HG03432 (cell line): ENCODE results near the gene DDX55.

Experiments
- ATAC-seq: cut with Tn5 transposase; IDR thresholded peaks from one replicate; pipeline ENCODE4 v1.9.1; 2021; ENCODE audit warnings: mild to moderate bottlenecking, moderate library complexity; ENCODE audit not compliant: unreplicated experiment

Gene DDX55

DNA sequence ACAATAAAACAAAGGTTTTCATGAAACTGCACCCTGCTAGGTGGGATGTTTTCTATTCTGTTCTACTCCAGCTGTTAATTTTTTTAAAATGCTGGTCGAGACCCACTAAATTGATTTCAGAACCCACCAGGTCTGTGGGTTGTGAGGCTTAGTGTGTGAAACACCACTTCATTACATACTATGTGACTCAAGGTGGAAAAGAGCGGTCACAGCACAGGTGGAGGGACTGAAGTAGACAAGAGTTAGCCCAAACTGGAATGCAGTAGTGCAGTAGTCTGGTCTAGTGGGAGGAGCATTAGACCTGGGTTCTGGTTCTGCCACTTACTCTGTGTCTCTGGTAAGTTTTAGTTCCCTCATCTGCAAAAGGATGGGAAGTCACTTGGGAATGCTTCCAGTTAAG lies 12.2 kb downstream of the DDX55 start:
- no peak for ATAC-seq

DNA sequence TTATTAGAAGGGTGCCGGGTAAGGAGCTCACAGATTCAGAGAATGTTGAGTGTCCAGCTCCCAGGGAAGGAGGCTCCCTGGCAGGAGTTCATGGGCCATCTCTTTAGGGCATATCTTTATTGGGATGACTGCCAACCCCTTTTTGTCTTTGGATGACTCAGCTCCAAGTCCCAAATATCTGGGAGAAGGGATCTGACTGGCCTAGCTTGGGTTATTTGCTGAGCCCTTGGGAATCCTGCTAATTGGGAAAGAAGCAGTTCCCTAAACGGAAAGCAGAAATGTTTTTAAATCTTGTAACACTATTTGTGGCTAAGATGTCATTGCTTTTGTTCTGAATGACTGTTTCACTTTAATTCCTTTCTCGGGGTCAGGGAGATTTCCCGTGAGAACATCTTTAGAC lies 12.6 kb downstream of the DDX55 start:
- ATAC-seq, result no peak

DNA sequence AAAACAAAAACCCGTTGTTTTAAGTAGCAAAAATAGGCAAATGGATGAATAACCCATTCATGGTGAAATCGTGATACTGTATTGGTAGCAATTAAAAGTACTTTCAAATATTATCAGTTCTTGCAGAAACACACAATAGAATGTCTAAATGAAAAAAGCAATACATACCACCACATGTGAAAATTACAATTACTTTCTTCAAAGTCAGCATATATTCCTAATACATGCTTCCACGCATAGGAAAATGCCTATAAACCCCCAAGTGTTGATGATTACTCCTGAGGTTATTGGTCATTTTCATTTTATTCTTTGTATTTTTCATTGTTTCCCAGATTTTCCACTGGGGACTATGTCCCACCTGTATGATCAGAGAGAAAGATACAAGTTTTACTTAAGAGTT lies 15.2 kb downstream of the DDX55 start:
- no peak for ATAC-seq

DNA sequence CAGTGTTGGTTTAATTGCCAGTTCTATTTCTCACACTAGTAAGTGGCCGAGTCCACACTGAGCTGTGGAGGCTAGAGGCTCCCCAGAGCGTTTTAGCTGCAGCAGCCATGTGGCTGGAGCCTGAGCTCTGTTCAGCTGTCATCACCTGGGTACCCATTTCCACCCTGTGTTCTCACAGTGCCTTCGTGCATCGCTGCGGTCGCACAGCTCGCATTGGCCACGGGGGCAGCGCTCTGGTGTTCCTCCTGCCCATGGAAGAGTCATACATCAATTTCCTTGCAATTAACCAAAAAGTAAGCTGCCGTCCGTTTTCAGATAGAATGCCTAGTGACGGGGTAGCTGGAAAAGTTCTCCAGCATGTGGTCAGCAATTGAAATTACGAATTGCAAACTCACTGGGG lies 15.7 kb downstream of the DDX55 start:
- ATAC-seq, result no peak

DNA sequence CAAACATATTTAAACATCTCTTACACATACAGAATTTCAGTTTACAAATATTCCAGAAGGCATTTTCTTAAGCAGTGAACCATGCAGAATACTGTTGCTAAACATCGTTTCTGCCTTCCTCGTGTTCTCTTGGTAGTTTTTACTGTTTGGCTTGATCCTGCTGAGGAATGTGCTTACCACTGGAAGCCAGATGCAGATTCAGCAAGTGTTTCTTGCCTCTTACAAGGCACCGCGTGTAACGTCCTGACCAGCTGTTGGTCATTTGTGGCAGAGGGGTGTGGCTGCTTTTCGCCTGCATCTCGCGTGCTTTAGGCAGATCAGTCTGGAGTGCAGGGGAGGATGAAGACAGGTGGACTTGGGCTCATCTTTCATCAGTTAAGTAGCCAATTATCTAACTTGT lies 19.2 kb downstream of the DDX55 start:
- no peak for ATAC-seq

DNA sequence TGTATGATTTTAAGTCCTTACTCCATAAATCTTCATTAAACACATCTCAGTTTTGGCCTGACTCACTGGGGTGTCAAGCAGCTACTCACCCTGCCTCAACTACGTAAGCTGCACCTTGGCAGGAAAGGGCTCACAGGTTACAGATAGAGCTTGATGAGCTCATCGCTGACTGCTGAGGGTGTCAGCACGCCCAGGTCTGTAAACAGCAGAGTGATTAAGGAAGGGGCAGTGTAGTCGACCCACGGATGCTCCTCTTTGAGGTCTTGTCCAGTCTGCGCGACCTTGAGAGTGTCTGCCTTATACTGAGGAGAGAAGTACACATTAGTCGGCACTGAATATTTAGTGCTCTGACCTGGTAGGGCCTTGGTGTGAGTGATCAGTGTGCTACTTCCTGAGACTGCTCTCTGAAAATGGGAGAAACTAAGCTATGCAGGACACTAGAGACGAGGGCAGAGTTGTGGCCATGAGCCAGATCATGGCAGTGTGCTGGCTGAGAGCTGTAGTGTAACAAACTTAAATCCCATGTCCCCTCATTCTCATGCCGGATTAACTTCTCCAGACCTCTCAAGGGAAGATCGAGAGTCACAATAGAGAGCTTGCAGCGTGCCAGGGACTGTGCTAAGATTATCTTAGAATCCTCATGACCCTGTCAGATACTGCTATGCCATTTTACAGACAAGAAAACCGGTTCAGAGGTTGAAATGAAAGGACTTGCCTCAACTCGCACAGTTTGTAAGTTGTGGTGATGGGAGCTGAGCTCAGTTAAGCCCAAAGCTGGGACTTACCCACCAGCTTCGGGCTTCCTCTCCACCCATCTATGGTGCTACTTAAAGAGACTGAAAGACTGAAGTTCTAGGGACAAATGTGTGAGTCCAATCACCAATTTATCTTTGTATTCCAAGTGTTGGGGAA lies 20.0 kb downstream of the DDX55 start:
- no peak for ATAC-seq

DNA sequence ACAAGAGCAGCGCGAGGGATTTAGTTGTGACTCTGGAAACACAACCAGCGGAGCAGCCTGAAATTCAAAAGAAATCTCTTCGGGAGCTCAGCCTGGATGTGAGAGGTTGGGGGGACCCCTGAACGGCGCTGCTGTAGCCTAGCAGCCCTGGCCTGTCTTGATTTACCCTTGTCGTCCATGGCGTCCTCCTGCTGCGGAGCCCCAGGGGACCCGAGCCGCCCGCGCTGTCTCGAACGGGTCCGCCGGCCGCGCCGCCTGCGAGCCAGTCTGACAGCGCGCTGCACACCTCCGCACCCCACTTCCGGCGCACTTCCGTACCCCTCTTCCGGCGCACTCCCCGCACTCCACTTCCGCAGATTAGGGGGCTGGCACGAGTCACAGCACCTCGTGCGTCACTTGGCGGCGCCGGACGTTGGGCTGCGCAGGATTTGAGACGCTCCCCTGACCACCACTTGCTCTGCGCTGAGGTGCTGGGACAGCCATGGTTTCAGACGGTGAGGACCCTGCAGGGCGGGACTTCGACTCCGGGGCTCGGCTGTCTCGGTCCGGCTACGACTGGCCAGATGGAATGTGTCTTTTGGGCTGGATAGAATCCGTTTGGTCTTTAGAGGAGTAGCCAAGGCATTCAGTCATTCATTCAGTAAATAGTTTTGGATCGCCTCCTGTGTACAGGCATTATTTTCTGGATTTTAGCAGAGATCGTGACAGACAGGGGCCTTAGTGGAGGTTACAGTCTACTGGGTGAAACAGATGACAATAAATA lies 31.7 kb downstream of the DDX55 start, which contains the start of the genes EIF2B1 and GTF2H3:
TSS of gene EIF2B1 (minus strand) at position 308 of the 763 bp plus-strand sequence. CDS start at position 179, 129 bp downstream.
TSS of gene GTF2H3 (plus strand) at position 451 of the 763 bp plus-strand sequence. CDS start at position 482, 31 bp downstream.
- ATAC-seq, result peak; percentile 96

DNA sequence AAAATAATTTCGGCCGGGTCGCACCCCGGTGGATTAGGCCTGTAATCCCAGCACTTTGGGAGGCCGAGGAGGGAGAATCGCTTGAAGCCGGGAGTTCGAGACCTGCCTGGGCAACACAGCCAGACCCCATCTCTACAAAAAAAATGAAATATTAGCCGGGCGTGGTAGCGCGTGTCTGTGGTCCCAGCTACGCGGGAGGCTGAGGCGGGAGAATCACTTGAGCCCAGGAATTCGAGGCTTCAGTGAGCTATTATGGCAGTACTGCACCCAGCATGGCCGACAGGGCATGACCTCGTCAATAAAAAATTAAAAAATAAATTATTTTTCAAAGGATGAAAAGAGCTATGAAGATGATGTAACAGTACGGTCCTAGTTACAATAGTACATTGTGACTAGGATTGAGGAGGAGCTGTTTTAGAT lies 32.3 kb downstream of the DDX55 start:
- no peak for ATAC-seq

DNA sequence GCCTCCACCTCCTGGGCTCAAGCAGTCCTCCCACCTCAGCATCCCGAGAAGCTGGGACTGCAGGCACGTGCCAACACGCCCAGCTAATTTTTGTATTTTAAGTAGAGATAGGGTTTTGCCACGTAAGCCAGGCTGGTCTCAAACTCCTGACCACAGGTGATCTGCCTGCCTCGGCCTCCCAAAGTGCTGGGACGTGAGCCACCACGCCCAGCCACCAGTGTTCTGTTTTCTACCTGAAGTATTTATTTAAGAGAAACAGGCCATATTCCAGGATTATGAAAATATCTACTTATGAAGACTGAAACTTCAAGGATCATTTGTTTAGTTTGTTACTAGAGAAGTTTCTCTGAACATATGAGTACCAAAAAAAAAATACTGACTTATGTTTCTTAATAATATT lies 42.0 kb downstream of the DDX55 start:
- no peak for ATAC-seq

DNA sequence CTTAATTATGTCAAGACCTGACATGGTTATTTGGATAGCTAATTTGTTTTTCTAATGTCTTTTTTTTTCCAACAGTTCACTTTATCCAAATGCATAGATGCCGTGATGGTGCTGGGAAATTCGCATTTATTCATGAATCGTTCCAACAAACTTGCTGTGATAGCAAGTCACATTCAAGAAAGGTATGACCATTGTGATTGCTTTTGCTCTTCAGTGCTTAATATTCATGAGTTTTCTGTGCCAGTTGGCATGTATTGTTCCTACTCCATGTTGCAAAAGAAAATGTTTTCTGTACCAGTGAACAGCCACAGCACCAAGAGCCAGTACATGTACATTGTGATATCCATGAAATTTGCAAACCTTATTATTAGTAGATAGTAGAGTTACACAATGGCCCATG lies 43.5 kb downstream of the DDX55 start:
- no peak for ATAC-seq

DNA sequence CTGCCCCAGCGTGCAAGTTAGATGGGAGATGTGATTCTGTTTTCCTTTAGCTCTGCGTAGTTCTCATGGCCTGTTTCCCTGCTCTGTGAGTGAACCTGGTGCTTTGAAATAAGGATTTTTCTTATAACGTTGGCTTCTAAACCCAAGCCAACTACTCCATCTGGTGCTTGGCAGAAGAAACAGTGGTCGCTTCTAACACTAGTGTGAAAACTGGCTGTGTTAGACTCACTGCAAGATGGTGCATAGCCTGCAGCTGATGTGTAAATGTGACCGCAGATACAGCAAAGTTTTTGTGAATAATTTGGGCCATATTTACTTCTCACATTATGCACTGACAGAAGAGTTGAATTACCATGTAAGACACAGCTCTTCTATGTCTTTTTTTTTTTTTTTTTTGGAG lies 44.0 kb downstream of the DDX55 start:
- ATAC-seq, result no peak

DNA sequence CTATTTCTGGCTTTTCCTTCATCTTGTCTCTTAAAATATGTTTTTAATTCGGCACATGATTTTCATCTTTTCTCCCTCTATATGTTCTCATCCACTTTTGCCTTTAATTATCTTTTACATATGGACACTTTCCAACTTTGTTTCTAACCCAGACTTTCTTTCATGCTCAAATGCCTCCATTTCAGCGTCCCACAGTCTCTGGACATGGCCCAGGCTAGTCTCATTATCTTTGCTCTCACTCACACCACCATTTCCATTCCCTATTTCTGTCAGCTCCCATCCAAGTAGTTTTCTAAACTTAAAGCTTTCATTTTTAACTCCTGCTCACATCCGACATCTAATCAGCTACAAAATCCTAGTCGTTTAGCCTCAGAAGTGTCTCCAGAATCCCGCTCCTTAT lies 46.5 kb downstream of the DDX55 start:
- ATAC-seq, result no peak

DNA sequence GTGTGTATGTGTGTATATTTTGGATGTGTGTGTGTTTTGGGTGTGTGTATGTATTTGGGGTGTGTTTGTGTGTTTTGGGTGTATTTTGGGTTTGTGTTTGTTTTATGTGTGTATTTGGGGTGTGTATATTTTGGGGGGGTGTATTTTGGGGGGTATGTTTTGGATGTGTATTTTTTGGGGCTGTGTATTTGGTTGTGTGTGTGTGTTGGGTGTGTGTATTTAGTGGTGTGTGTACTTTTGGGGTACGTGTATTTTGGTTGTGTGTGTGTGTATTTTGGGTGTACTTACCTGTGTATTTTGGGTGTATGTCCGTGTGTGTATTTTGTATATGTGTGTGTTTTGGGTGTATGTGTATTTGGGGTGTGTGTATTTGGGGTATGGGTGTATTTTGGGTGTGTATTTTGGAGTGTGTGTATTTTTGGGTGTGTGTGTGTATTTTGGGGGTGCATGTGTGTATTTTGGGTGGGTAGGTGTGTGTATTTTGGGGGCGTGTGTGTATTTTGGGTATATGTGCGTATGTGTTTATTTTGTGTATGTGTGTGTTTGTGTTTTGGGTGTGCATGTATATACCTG lies 52.3 kb downstream of the DDX55 start:
- ATAC-seq, result no peak

DNA sequence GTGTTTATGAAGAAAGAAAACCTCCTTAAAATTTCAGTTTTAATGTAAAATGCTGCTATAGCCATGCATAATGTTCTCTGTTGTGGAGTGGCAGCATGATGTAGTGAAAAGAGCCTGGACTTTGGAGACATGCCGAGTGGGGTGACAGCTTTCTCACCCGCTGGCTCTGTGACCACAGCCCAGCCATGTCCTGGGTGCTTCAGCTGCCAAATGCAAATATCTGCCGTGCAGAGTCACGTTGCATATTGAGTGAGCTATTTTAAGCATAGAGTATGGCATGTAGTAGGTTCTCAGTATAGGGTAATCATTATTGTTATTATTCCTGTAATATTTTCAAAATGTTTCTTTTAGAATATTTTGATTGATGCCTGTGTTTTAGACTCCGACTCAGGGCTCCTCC lies 53.5 kb downstream of the DDX55 start:
- ATAC-seq, result peak; percentile 89

DNA sequence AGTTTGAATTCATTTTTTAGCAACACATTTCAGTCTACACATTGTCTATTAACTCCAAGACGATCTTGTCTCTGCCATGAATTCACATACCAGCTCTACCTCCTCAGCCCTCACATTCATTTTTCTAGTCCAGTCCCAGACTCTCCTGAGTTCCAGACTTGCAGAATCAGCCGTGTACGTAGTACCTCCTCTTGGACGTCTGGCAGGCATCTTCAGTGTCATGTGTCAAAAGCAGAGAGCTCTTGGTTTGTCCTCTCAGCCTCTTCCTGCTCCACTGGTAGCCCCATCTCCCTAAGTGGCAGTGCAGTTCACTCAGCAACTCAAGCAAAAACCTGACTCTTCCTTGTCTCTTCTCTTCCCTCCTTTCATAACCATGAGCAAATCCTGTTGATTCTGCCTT lies 54.5 kb downstream of the DDX55 start:
- ATAC-seq, result no peak

DNA sequence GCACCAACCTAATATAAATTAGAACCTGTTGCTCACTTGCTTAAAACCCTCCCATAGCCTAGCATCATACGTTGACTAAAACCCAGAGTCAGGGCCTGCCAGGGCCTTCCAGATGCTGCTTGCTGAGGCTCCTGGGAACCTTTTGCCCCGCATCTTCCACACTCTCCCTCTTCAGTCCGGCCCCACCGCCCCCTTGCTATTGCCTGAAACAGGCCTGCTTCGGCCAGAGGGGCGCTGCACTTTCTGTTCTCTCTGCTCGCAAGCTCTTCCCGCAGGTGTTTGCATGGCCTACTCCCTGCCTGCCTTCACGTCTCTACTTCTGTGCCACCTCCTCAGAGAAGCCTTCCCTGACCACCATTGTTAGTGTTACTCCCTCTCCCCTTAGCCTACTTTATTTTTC lies 55.3 kb downstream of the DDX55 start:
- no peak for ATAC-seq

DNA sequence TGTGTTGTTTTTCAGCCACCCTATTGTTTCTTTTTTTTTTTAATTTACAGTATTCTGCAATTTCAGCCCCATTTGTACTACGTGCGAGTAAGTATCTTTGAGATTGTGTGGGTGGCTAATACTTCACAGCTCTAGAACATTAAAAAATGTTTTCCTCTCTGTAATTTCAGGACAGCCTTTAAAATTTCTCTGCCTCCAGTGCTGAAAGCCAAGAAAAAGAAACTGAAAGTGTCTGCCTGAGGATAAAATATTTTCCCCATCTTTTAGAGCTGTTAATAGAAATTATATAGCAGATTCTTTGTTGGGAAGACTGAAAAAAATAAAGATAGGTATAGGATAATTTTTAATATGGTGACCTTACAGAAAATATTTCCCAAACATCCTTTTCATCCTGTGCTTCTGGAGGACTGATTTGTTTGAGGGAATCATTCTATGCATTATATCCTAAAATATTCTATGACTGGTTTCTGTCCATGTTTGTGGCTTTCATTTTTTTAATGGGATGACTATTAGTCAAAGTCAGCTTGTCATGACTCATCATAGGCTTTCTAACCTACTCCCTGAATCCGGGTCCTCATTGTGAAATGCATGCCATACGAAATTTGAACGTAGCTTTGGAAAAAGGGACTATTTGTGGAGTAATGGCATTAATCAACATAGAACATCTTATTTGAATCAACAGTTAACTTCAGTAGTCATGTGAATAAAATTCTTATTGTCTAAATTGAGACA lies 58.3 kb downstream of the DDX55 start:
- no peak for ATAC-seq

DNA sequence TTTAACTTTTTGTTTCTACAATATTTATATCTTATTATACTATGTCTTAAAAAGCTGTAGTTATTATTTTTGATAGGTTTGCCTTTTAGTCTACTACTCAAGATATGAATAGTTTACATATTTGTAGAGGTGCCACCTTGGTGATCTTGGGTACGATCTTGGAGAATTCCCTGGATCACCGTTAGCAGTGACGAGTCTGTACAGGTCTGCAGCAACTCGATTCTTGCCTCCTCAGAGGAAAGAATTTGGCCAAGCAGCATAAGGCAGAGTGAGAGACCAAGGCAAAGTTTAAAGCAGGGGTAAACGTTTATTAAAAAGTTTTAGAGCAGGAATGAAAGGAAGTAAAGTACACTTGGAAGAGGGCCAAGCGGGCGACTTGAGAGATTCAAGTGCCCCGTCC lies 65.9 kb downstream of the DDX55 start:
- ATAC-seq, result no peak
